K562 (cell line): Measurements from ENCODE around the gene WNK1. TPM values are rescaled to one million over a fixed set of nuclear protein-coding genes. Genes with fewer than 3 reads are reported as not detected.
A peak's percentile ranks its signal among the peaks of the same experiment; 100 is the strongest.

Experiments
- ATF1 ChIP-seq, 2 experiments: fragments of 450-650 bp in 1 of 2; IDR thresholded peaks; 2 replicates each; pipeline ENCODE4 v1.6.1; 2016; ENCODE audit warnings: missing compliant biosample characterization in 1 of 2, missing genetic modification characterization in 1 of 2
- CREB1 ChIP-seq, 2 experiments: sonication (generic) in 1 of 2; formaldehyde crosslinking in 1 of 2; IDR thresholded peaks; 2 replicates each; pipeline versions ENCODE4 v1.6.1 to v1.8.0; 2012 to 2022; ENCODE audit warnings: inconsistent platforms in 1 of 2, mild to moderate bottlenecking in 1 of 2, missing genetic modification reagents in 1 of 2, moderate library complexity in 1 of 2
- NBN ChIP-seq: fragments of 450-650 bp; IDR thresholded peaks from 2 replicates; pipeline ENCODE4 v1.6.1; 2016; ENCODE audit warnings: low read depth, mild to moderate bottlenecking
- RBM15 ChIP-seq: fragments of 200-400 bp; formaldehyde crosslinking; IDR thresholded peaks from 2 replicates; pipeline ENCODE4 v1.6.1; 2018; ENCODE audit warnings: mild to moderate bottlenecking, low read length, moderate library complexity; ENCODE audit not compliant: insufficient read depth
- ZMIZ1 ChIP-seq, 2 experiments: fragments of 150-350 bp in 1 of 2; IDR thresholded peaks; 2 replicates each; pipeline ENCODE4 v1.6.1; 2012 to 2016; ENCODE audit warnings: low read depth in 2 of 2, low read length in 2 of 2, mild to moderate bottlenecking in 1 of 2, moderate library complexity in 1 of 2
- ZNF197 ChIP-seq: fragments of 200-800 bp; sonication (Bioruptor generic); IDR thresholded peaks from 2 replicates; pipeline ENCODE4 v1.6.1; 2016; ENCODE audit warnings: low read depth, missing genetic modification characterization, missing compliant biosample characterization
- ZNF444 ChIP-seq: fragments of 250-450 bp; sonication (Bioruptor Pico); IDR thresholded peaks from 2 replicates; pipeline ENCODE4 v1.4.0; 2020; ENCODE audit warnings: mild to moderate bottlenecking, moderate library complexity
- polyA plus RNA-seq, 8 experiments: library from polyadenylated mRNA; depleted of rRNA in 4 of 8; stranded (reverse) in 5 of 8; unstranded in 3 of 8; fragments of >200 nt; fragmentation: Nextera tagmentation in 2 of 8; fragmentation: Illumina TruSeq in 1 of 8; extraction: Ambion mirVana in 2 of 8; extraction: Trizol in 1 of 8; gene quantifications; 2 replicates each; pipeline versions ENCODE4 v1.2.1 to v1.2.3, GENCODE V29; 2011 to 2014; ENCODE audit warnings: inconsistent platforms in 1 of 8, missing spikeins in 1 of 8
- total RNA-seq, 7 experiments: library from RNA; depleted of rRNA in 6 of 7; stranded (reverse); fragments of >200 nt in 6 of 7; fragmentation: Illumina TruSeq in 2 of 7; extraction: Trizol in 2 of 7; gene quantifications; 2 replicates each; pipeline versions ENCODE4 v1.2.1 to v1.2.3, GENCODE V29; 2011 to 2021; ENCODE audit warnings: low replicate concordance in 1 of 7
- TF ChIP-seq, protein P1 (sequence below): IDR thresholded peaks from 2 replicates; pipeline ENCODE4 v1.6.1; 2016; ENCODE audit warnings: missing genetic modification characterization, missing compliant biosample characterization

WNK1 gene
- total and polyA plus RNA-seq, 9 of the 15 experiments (the other 6 are each of a cell fraction or from before 2014, with no cell fraction given), result 4.3 to 73.9 (median 31.0) TPM

DNA sequence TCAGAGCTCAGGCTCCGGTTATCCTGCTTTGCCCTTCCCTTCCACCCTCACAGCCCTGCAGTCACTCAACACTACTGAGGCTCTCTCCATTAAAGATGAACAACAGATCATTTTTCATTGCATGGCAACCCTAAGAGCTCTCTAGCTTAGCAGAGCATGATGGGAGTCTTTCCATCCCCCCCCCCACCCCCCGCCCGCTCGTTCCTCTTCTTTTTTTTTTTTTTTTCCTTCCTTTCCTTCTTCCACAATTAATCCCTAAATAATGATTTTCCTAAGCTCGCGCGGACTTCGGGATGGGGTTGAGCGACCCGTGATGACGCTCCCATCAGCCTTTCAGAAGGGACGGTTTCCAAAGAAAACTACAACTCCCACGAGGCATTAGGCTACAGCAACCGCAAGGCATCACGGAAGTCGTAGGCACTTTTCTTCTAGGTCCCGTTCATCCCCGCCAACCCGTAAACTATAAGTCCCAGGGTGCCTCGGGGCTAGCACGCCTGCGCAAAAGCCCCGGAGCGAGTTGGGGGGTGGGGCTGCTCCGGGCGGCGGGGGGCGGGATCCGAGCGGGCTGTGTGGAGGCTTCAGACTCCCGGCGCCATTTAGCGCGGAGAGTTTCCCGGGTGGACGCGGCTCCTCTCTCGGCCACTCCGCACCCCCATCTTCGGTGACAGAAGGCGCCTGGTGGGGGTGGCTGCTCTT, at the start of gene WNK1 (continued):
- TF ChIP-seq CREB1 (IDR thresholded peaks at IDR 0.05) (peak; percentile 74), CREB1 (CRISPR knock-in tag; IDR thresholded peaks at IDR 0.05) (peak; percentile 51; the same call in 1 of the 2 replicates), NBN (no peak), ZMIZ1 (IDR thresholded peaks at IDR 0.05; ENCODE audit: low read depth in 2 of 2, low read length in 2 of 2) (no peak), ATF1 (CRISPR knock-in tag; IDR thresholded peaks at IDR 0.05) (no peak), ATF1 (tag; IDR thresholded peaks at IDR 0.05) (peak; percentile 19; the same call in 1 of the 2 replicates), RBM15 (no peak), ZNF197 (peak; percentile 90; the same call in 1 of the 2 replicates), ZNF444 (no peak)
- TF ChIP-seq, protein P1, sequence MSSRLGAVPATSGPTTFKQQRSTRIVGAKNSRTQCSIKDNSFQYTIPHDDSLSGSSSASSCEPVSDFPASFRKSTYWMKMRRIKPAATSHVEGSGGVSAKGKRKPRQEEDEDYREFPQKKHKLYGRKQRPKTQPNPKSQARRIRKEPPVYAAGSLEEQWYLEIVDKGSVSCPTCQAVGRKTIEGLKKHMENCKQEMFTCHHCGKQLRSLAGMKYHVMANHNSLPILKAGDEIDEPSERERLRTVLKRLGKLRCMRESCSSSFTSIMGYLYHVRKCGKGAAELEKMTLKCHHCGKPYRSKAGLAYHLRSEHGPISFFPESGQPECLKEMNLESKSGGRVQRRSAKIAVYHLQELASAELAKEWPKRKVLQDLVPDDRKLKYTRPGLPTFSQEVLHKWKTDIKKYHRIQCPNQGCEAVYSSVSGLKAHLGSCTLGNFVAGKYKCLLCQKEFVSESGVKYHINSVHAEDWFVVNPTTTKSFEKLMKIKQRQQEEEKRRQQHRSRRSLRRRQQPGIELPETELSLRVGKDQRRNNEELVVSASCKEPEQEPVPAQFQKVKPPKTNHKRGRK, result 0 out of 2 replicates have a peak, but pooled peaks have one; percentile 45
- TF ChIP-seq, all 486 proteins: peak for 55
